Heart left ventricle (tissue), 16 donors: ENCODE data around the gene TGFB2. TPM values are rescaled to one million over a fixed set of nuclear protein-coding genes. Genes with fewer than 3 reads are reported as not detected.

ENCODE experiments used
- ATAC-seq, 4 donors: fragments of 200-7000 bp; cut with Tn5 transposase; one replicate each; pipeline ENCODE4 v1.9.1; 2020 to 2022; ENCODE audit warnings: moderate library complexity in 4 of 4, mild to moderate bottlenecking in 3 of 4, moderate number of reproducible peaks in 1 of 4
- DNase-seq, 5 donors: peaks; one replicate each; pipeline ENCODE4 v3.0.0-alpha.2; 2020
- H3K27ac ChIP-seq, 12 donors: fragments of 200-600 bp; sonication (generic) in 4 of 12; one replicate each; pipeline versions ENCODE4 v1.5.0 to v1.8.0; 2016 to 2022; ENCODE audit warnings: mild to moderate bottlenecking in 2 of 12
- H3K27me3 ChIP-seq, 9 donors: fragments of 200-600 bp; sonication (generic) in 2 of 9; one replicate each; pipeline versions ENCODE4 v1.5.1 to v1.8.0; 2016 to 2022; ENCODE audit warnings: mild to moderate bottlenecking in 3 of 9
- H3K36me3 ChIP-seq, 9 donors: fragments of 200-600 bp; sonication (generic) in 2 of 9; one replicate each; pipeline versions ENCODE4 v1.5.0 to v1.8.0; 2018 to 2022; ENCODE audit warnings: mild to moderate bottlenecking in 2 of 9
- H3K4me1 ChIP-seq, 12 donors: fragments of 200-600 bp; sonication (generic) in 4 of 12; one replicate each; pipeline versions ENCODE4 v1.5.0 to v1.8.0; 2016 to 2022; ENCODE audit warnings: mild to moderate bottlenecking in 3 of 12
- H3K4me3 ChIP-seq, 12 donors: fragments of 200-600 bp; sonication (generic) in 4 of 12; one replicate each; pipeline versions ENCODE4 v1.5.0 to v1.8.0; 2017 to 2022; ENCODE audit warnings: mild to moderate bottlenecking in 9 of 12, moderate library complexity in 4 of 12
- H3K9me3 ChIP-seq, 12 donors: fragments of 200-600 bp; sonication (generic) in 4 of 12; one replicate each; pipeline versions ENCODE4 v1.5.0 to v1.8.0; 2016 to 2022; ENCODE audit warnings: mild to moderate bottlenecking in 1 of 12
- POLR2A ChIP-seq, 2 donors: fragments of 450-650 bp; IDR thresholded peaks; one replicate each; pipeline ENCODE4 v1.6.1; 2017; ENCODE audit warnings: antibody characterized with exemption in 2 of 2, mild to moderate bottlenecking in 2 of 2, moderate library complexity in 2 of 2
- WGBS, 4 donors: extraction: QIAGEN DNeasy Blood & Tissue Kit in 2 of 4; methylation state at CpG; one replicate each; pipeline versions ENCODE4 v1.1.5 to v1.1.7; 2013 to 2018; 5-methylcytosine and 5-hydroxymethylcytosine counted together
- intact Hi-C, 10 donors: fragments of 100-400 bp; cut with DNase I; formaldehyde crosslinking; loops; one replicate each; pipeline versions ENCODE4 v1.11.1 to v1.14.2; 2022
- polyA plus RNA-seq, 2 donors: library from polyadenylated mRNA; stranded (reverse); fragments of 200-250 nt; gene quantifications; one replicate each; pipeline ENCODE4 v1.2.3, GENCODE V29; 2013
- total RNA-seq, 9 donors: library from RNA; depleted of rRNA in 2 of 9; stranded (reverse); fragments of >200 nt in 2 of 9; fragmentation: NEBNext Ultra II Directional in 3 of 9; extraction: Animal tissue kit (Norgen Biotek cat#: 25700) in 3 of 9; gene quantifications; one replicate each; pipeline versions ENCODE4 v1.1.0 to v1.2.4, GENCODE V29; 2016 to 2023
- TF ChIP-seq, protein P1 (sequence below), 12 donors: fragments of 200-600 bp; sonication (generic) in 4 of 12; IDR thresholded peaks; one replicate each; pipeline versions ENCODE4 v1.5.0 to v1.8.0; 2018 to 2022; ENCODE audit warnings: antibody characterized with exemption in 12 of 12, mild to moderate bottlenecking in 5 of 12
- donor health status: ischemic (EF 13 %, LVEDD 7.1; RV severe dilation, severe dysfunction).
- donor health status: healthy with polysubstance abuse.
- donor health status: DM: no; HTN: yes; CAD: no.
- donor health status: DM: no; HTN: no; CAD: no.
- donor health status: ischemic (EF 25% LVEDD 6.9; RV normal size, moderate dysfunction).
- donor health status: ischemic (EF 25% LVEDD 5.7; RV mildly dilated, moderate dysfunction).
- donor health status: healthy.
- donor health status: DM: yes; HTN: yes; CAD: no.
- donor health status: ischemic (EF 35%, LVEDD 5.7; RV mildly dilated, moderate dysfunction).
- donor health status: nonischemic (EF 11% LVEDD 7.7; RV severe dilation, severe dysfunction).
- donor health status: DM: yes; HTN: yes; CAD: no.
- donor health status: PGD.
- donor health status: ischemic (EF 29% LVEDD 5.4; RV normal size, mild dysfunction).
- donor health status: nonischemic (EF 23%, LVEDD 6.1; RV moderate dilation, normal function).

The TGFB2 gene
- total and polyA plus RNA-seq, 11 donors = 0.76 to 23.6 (median 5.5) TPM

GRCh38 chr1:218364028-218364710, 19.0 kb downstream of the TGFB2 start:
- ATAC-seq = no peak
- 69 to 75% (median 71%) methylated on average over 8 of the region's 8 CpGs for WGBS, 4 donors

DNA sequence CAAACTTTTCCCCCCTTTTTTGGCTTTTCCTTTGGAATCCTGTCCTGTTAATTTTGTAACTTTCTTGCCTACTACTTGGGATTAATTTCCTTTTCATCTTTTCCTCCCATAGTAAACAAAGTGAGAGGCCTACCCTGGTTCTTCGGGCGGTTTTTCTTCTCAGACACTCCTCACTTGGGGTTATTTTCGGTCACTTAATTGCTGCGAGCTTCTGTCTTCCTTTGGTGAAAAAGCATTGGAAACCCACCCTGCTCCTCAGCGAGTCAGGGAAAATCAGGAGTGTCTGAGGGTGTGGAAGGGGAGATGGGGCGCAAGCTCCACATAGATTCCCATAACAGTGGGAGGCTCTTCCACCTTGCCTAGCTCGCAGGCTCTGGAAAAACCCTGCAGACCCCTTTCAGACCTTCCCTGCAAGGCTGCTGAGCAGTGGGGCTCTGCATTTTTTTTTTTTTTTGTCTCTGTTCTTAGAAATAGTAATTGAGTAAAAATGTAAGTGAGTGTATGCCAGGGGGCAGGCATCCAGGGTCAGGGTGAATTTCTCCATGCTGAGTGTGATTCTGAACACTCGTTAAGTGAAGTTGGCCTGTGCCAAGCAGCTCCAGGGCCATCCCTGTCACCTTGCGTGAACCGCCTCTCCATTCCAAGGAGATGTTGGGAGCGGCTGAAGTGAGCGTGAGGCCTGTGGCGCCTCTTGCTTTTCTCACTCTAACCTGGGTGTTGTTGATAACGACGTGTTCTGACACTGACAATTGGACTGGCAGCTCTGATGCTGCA, 20.3 kb downstream of the TGFB2 start:
- TF ChIP-seq POLR2A (IDR thresholded peaks at IDR 0.05) = no peak
- TF ChIP-seq, protein P1, sequence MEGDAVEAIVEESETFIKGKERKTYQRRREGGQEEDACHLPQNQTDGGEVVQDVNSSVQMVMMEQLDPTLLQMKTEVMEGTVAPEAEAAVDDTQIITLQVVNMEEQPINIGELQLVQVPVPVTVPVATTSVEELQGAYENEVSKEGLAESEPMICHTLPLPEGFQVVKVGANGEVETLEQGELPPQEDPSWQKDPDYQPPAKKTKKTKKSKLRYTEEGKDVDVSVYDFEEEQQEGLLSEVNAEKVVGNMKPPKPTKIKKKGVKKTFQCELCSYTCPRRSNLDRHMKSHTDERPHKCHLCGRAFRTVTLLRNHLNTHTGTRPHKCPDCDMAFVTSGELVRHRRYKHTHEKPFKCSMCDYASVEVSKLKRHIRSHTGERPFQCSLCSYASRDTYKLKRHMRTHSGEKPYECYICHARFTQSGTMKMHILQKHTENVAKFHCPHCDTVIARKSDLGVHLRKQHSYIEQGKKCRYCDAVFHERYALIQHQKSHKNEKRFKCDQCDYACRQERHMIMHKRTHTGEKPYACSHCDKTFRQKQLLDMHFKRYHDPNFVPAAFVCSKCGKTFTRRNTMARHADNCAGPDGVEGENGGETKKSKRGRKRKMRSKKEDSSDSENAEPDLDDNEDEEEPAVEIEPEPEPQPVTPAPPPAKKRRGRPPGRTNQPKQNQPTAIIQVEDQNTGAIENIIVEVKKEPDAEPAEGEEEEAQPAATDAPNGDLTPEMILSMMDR (IDR thresholded peaks at IDR 0.05) = no peak
- Histone ChIP-seq H3K9me3 (no peaks in the 10 kb centered on the region), H3K27me3 (no peaks in the 10 kb centered on the region), H3K27ac (peak overlapping the region in 4 of 12 donors; percentile 9 to 50 (median 32)), H3K36me3 (peaks cover 0 to 4% (median 0%) of the 10 kb centered on the region in 9 donors), H3K4me3 (no peak overlapping the region), H3K4me1 (peaks cover 0 to 45% (median 13%) of the 10 kb centered on the region in 12 donors)
- DNase-seq (no peak), ATAC-seq (peak in 1 of 4 donors; percentile 54)
- intact Hi-C loops = loop anchor here in 3 of 10 donors (10.0 kb wide), 2 partner anchors 99 to 159 kb away; no protein-coding TSS in a partner anchor
- WGBS, 4 donors = 75 to 89% (median 79%) methylated on average over 15 of the region's 15 CpGs

More at GRCh38 chr1:218364028-218364710, 19.0 kb downstream of the TGFB2 start:
- intact Hi-C loops = loop anchor here in 5 of 10 donors (5.0 to 10.0 kb wide), 3 partner anchors 101 to 161 kb away; no protein-coding TSS in a partner anchor
- Histone ChIP-seq H3K4me1 (peaks cover 0 to 36% (median 10%) of the 10 kb centered on the region in 12 donors), H3K36me3 (peaks cover 0 to 4% (median 0%) of the 10 kb centered on the region in 9 donors), H3K27me3 (no peaks in the 10 kb centered on the region), H3K4me3 (no peak overlapping the region), H3K9me3 (no peaks in the 10 kb centered on the region), H3K27ac (peak overlapping the region in 5 of 12 donors; percentile 11 to 50 (median 22))
- no peak for TF ChIP-seq POLR2A (IDR thresholded peaks at IDR 0.05)
- TF ChIP-seq, protein P1 (IDR thresholded peaks at IDR 0.05) = no peak
- no peak for DNase-seq

DNA sequence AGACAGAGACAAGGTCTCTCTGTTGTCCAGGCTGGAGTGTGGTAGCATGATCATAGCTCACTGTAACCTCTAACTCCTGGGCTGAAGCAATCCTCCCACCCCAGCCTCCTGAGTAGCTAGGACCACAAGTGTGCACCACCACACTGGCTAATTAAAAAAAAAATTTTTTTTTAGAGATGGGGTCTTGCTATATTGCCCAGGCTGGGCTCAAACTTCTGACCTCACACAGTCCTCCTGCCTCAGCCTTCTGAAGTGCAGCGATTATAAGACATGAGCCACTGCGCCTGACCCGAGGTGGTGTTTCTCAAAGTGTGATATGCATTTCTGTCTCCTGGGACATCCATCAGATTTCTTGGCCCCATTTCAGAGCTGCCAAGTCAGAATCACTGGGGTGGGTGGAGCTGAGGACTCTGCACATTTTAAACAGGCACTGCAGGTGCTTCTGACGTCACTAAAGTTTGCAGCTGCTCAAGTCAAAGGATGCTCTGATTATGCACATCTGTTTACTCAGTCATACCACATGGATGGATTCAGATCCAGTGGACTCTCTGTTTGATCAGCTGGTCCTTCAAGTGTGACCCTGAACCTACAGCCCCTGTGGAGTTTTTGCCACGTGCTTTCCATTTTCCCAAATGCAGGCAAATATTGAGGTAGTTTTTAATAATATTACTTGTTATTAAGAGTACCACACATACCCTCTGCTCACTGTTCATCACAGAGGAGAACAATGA, 21.4 kb downstream of the TGFB2 start:
- no peak overlapping the region for H3K4me3 ChIP-seq
- H3K4me1 ChIP-seq = peaks cover 0 to 54% (median 10%) of the 10 kb centered on the region in 12 donors
- H3K36me3 ChIP-seq = peaks cover 0 to 4% (median 0%) of the 10 kb centered on the region in 9 donors
- intact Hi-C loops = loop anchor here in 3 of 10 donors (10.0 kb wide), 2 partner anchors 98 to 158 kb away; no protein-coding TSS in a partner anchor
- ATAC-seq = no peak
- no peak for DNase-seq
- TF ChIP-seq, protein P1 (IDR thresholded peaks at IDR 0.05) = no peak
- no peak for TF ChIP-seq POLR2A (IDR thresholded peaks at IDR 0.05)
- 75 to 85% (median 79%) methylated on average over 5 of the region's 5 CpGs for WGBS, 4 donors
- H3K27me3 ChIP-seq = no peaks in the 10 kb centered on the region
- H3K27ac ChIP-seq = peak overlapping the region in 1 of 12 donors; percentile 30
- no peaks in the 10 kb centered on the region for H3K9me3 ChIP-seq
